HEK293 (cell line): ENCODE measurements around the gene RPUSD2.
A peak's percentile ranks its signal among the peaks of the same experiment; 100 is the strongest.

Experiments
- GFI1B ChIP-seq: fragments of 450-650 bp; formaldehyde crosslinking; IDR thresholded peaks from 2 replicates; pipeline ENCODE4 v1.5.1; 2016; ENCODE audit warnings: missing biosample characterization, missing genetic modification characterization
- GLI4 ChIP-seq: fragments of 450-650 bp; formaldehyde crosslinking; IDR thresholded peaks from 2 replicates; pipeline ENCODE4 v1.5.1; 2016; ENCODE audit warnings: missing biosample characterization, missing genetic modification characterization
- GLIS1 ChIP-seq: fragments of 450-650 bp; formaldehyde crosslinking; IDR thresholded peaks from 2 replicates; pipeline ENCODE4 v1.5.1; 2016; ENCODE audit warnings: missing biosample characterization, missing genetic modification characterization
- HOXC10 ChIP-seq: sonication (generic); formaldehyde crosslinking; IDR thresholded peaks from 2 replicates; pipeline ENCODE4 v1.8.1; 2023; ENCODE audit warnings: mild to moderate bottlenecking, missing genetic modification reagents
- HOXD13 ChIP-seq: sonication (generic); formaldehyde crosslinking; IDR thresholded peaks from 2 replicates; pipeline ENCODE4 v1.8.0; 2022; ENCODE audit warnings: missing genetic modification reagents, borderline replicate concordance
- SETDB1 ChIP-seq: IDR thresholded peaks from one replicate; pipeline ENCODE4 v1.6.1; 2017; ENCODE audit warnings: mild to moderate bottlenecking, low read length, moderate library complexity, mixed read lengths; ENCODE audit not compliant: insufficient read length
- SP2 ChIP-seq: fragments of 450-650 bp; formaldehyde crosslinking; IDR thresholded peaks from 2 replicates; pipeline ENCODE4 v1.5.1; 2016; ENCODE audit warnings: missing biosample characterization, missing genetic modification characterization
- SP3 ChIP-seq: fragments of 450-650 bp; formaldehyde crosslinking; IDR thresholded peaks from 2 replicates; pipeline ENCODE4 v1.5.1; 2016; ENCODE audit warnings: missing biosample characterization, missing genetic modification characterization
- TRIM28 ChIP-seq: IDR thresholded peaks from 2 replicates; pipeline ENCODE4 v1.6.1; 2011; ENCODE audit warnings: low read length, control low read depth, borderline replicate concordance
- ZBTB1 ChIP-seq: fragments of 450-650 bp; formaldehyde crosslinking; IDR thresholded peaks from 2 replicates; pipeline ENCODE4 v1.5.1; 2016; ENCODE audit warnings: missing biosample characterization, missing genetic modification characterization
- ZBTB20 ChIP-seq: fragments of 450-650 bp; formaldehyde crosslinking; IDR thresholded peaks from 2 replicates; pipeline ENCODE4 v1.5.1; 2016; ENCODE audit warnings: missing biosample characterization, missing genetic modification characterization
- ZBTB48 ChIP-seq: fragments of 450-650 bp; formaldehyde crosslinking; IDR thresholded peaks from 2 replicates; pipeline ENCODE4 v1.5.1; 2016; ENCODE audit warnings: missing biosample characterization, missing genetic modification characterization
- ZNF239 ChIP-seq: fragments of 450-650 bp; formaldehyde crosslinking; IDR thresholded peaks from 2 replicates; pipeline ENCODE4 v1.5.1; 2016; ENCODE audit warnings: missing biosample characterization, missing genetic modification characterization
- ZNF311 ChIP-seq: fragments of 450-650 bp; formaldehyde crosslinking; IDR thresholded peaks from 2 replicates; pipeline ENCODE4 v1.5.1; 2017; ENCODE audit warnings: missing biosample characterization, missing genetic modification characterization, borderline replicate concordance
- ZNF391 ChIP-seq: fragments of 450-650 bp; formaldehyde crosslinking; IDR thresholded peaks from 2 replicates; pipeline ENCODE4 v1.5.1; 2016; ENCODE audit warnings: low read depth, missing biosample characterization, missing genetic modification characterization, borderline replicate concordance
- ZNF48 ChIP-seq: fragments of 450-650 bp; formaldehyde crosslinking; IDR thresholded peaks from 2 replicates; pipeline ENCODE4 v1.5.1; 2016; ENCODE audit warnings: missing biosample characterization, missing genetic modification characterization
- ZNF510 ChIP-seq: fragments of 450-650 bp; formaldehyde crosslinking; IDR thresholded peaks from 2 replicates; pipeline ENCODE4 v1.5.1; 2018; ENCODE audit warnings: mild to moderate bottlenecking, missing genetic modification characterization, missing biosample characterization; ENCODE audit not compliant: insufficient replicate concordance
- ZNF521 ChIP-seq: fragments of 450-650 bp; formaldehyde crosslinking; IDR thresholded peaks from 2 replicates; pipeline ENCODE4 v1.5.1; 2017; ENCODE audit warnings: missing biosample characterization, mild to moderate bottlenecking, missing genetic modification characterization
- ZNF549 ChIP-seq: fragments of 450-650 bp; IDR thresholded peaks from 2 replicates; pipeline ENCODE4 v1.5.1; 2018; ENCODE audit warnings: missing biosample characterization, missing genetic modification characterization, mild to moderate bottlenecking, inconsistent platforms, moderate library complexity
- ZNF623 ChIP-seq: fragments of 450-650 bp; formaldehyde crosslinking; IDR thresholded peaks from 2 replicates; pipeline ENCODE4 v1.5.1; 2016; ENCODE audit warnings: missing biosample characterization, missing genetic modification characterization
- ZNF768 ChIP-seq: fragments of 450-650 bp; formaldehyde crosslinking; IDR thresholded peaks from 2 replicates; pipeline ENCODE4 v1.5.1; 2018; ENCODE audit warnings: missing biosample characterization, mild to moderate bottlenecking, missing genetic modification characterization
- ZNF777 ChIP-seq: fragments of 450-650 bp; formaldehyde crosslinking; IDR thresholded peaks from 2 replicates; pipeline ENCODE4 v1.5.1; 2017; ENCODE audit warnings: missing biosample characterization, missing genetic modification characterization, borderline replicate concordance
- TF ChIP-seq, protein P1 (sequence below): fragments of 450-650 bp; formaldehyde crosslinking; IDR thresholded peaks from 2 replicates; pipeline ENCODE4 v1.5.1; 2016; ENCODE audit warnings: missing biosample characterization, missing genetic modification characterization
- TF ChIP-seq, protein P2 (sequence below): fragments of 450-650 bp; formaldehyde crosslinking; IDR thresholded peaks from 2 replicates; pipeline ENCODE4 v1.5.1; 2017; ENCODE audit warnings: missing biosample characterization, missing genetic modification characterization
- TF ChIP-seq, protein P3 (sequence below): fragments of 450-650 bp; formaldehyde crosslinking; IDR thresholded peaks from 2 replicates; pipeline ENCODE4; 2016; ENCODE audit warnings: missing biosample characterization, missing genetic modification characterization
- TF ChIP-seq, protein P4 (sequence below): fragments of 450-650 bp; formaldehyde crosslinking; IDR thresholded peaks from 2 replicates; pipeline ENCODE4 v1.5.1; 2016; ENCODE audit warnings: missing biosample characterization, missing genetic modification characterization
- TF ChIP-seq, protein P5 (sequence below): fragments of 450-650 bp; formaldehyde crosslinking; IDR thresholded peaks from 2 replicates; pipeline ENCODE4 v1.5.1; 2016; ENCODE audit warnings: missing biosample characterization, missing genetic modification characterization
- TF ChIP-seq, protein P6 (sequence below): fragments of 450-650 bp; formaldehyde crosslinking; conservative IDR thresholded peaks from 2 replicates; pipeline ENCODE4 v1.5.1; 2016; ENCODE audit warnings: low read depth, missing biosample characterization, missing genetic modification characterization

Gene RPUSD2

DNA sequence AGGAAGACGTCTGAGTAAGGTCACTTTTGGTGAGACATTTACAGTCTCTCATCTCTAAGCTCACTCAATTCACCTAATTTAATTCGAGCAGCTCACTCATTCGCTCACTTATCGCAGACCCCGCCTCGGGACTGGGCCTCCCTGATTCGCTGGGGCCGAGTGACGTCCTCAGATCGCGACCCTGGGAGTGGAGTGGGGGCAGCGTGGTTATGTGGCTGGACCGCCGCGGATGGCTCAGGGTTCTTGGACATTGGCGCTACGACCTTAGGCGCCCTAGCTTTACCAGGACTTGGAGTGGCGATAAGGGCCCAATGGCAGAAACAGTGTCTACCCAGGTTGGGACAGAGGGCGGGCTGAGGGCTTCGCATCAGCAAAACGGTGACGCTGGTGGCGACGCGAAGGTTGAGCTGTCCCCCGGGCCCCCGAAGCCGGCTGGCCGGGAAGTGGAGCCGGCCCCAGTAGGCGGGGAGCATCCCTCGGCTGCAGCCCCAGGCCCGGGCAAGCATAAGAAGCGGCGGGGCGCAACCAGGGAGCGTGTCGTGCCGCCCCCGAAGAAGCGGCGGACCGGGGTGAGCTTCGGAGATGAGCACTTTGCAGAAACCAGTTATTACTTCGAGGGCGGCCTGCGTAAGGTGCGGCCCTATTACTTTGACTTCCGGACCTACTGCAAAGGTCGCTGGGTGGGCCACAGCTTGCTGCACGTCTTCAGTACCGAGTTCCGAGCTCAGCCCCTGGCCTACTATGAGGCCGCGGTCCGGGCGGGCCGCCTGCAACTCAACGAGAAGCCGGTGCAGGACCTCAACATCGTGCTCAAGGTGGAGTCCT is at the start of gene RPUSD2 (continued):
- TF ChIP-seq ZNF311 (tag by site-specific recombination), result no peak
- TF ChIP-seq ZNF623 (tag by site-specific recombination), result no peak
- TF ChIP-seq ZNF48 (tag by site-specific recombination), result no peak
- peak; percentile 60; the same call in 1 of the 2 replicates for TF ChIP-seq SP3 (tag by site-specific recombination)
- TF ChIP-seq, protein P1, sequence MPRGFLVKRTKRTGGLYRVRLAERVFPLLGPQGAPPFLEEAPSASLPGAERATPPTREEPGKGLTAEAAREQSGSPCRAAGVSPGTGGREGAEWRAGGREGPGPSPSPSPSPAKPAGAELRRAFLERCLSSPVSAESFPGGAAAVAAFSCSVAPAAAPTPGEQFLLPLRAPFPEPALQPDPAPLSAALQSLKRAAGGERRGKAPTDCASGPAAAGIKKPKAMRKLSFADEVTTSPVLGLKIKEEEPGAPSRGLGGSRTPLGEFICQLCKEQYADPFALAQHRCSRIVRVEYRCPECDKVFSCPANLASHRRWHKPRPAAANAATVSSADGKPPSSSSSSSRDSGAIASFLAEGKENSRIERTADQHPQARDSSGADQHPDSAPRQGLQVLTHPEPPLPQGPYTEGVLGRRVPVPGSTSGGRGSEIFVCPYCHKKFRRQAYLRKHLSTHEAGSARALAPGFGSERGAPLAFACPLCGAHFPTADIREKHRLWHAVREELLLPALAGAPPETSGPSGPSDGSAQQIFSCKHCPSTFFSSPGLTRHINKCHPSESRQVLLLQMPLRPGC, result no peak
- TF ChIP-seq, protein P2, sequence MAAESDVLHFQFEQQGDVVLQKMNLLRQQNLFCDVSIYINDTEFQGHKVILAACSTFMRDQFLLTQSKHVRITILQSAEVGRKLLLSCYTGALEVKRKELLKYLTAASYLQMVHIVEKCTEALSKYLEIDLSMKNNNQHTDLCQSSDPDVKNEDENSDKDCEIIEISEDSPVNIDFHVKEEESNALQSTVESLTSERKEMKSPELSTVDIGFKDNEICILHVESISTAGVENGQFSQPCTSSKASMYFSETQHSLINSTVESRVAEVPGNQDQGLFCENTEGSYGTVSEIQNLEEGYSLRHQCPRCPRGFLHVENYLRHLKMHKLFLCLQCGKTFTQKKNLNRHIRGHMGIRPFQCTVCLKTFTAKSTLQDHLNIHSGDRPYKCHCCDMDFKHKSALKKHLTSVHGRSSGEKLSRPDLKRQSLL (tag by site-specific recombination), result no peak
- TF ChIP-seq GLIS1 (tag by site-specific recombination), result no peak
- TF ChIP-seq GLI4 (tag by site-specific recombination), result no peak
- TF ChIP-seq, protein P3, sequence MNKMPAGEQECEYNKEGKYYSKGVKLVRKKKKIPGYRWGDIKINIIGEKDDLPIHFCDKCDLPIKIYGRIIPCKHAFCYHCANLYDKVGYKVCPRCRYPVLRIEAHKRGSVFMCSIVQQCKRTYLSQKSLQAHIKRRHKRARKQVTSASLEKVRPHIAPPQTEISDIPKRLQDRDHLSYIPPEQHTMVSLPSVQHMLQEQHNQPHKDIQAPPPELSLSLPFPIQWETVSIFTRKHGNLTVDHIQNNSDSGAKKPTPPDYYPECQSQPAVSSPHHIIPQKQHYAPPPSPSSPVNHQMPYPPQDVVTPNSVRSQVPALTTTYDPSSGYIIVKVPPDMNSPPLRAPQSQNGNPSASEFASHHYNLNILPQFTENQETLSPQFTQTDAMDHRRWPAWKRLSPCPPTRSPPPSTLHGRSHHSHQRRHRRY, result no peak
- peak; percentile 78 for TF ChIP-seq SP2 (tag by site-specific recombination)
- no peak for TF ChIP-seq ZNF391 (tag by site-specific recombination)
- no peak for TF ChIP-seq ZNF510 (tag by site-specific recombination)
- TF ChIP-seq ZNF768 (tag by site-specific recombination), result no peak
- TF ChIP-seq HOXD13, result no peak
- TF ChIP-seq SETDB1, result no peak
- no peak for TF ChIP-seq GFI1B
- no peak for TF ChIP-seq ZNF239 (tag by site-specific recombination)
- peak; percentile 100 for TF ChIP-seq ZBTB20 (tag by site-specific recombination)
- no peak for TF ChIP-seq ZNF549 (tag by site-specific recombination)
- TF ChIP-seq TRIM28, result no peak
- TF ChIP-seq HOXC10, result no peak
- TF ChIP-seq ZBTB1 (tag by site-specific recombination), result no peak
- TF ChIP-seq, protein P4, sequence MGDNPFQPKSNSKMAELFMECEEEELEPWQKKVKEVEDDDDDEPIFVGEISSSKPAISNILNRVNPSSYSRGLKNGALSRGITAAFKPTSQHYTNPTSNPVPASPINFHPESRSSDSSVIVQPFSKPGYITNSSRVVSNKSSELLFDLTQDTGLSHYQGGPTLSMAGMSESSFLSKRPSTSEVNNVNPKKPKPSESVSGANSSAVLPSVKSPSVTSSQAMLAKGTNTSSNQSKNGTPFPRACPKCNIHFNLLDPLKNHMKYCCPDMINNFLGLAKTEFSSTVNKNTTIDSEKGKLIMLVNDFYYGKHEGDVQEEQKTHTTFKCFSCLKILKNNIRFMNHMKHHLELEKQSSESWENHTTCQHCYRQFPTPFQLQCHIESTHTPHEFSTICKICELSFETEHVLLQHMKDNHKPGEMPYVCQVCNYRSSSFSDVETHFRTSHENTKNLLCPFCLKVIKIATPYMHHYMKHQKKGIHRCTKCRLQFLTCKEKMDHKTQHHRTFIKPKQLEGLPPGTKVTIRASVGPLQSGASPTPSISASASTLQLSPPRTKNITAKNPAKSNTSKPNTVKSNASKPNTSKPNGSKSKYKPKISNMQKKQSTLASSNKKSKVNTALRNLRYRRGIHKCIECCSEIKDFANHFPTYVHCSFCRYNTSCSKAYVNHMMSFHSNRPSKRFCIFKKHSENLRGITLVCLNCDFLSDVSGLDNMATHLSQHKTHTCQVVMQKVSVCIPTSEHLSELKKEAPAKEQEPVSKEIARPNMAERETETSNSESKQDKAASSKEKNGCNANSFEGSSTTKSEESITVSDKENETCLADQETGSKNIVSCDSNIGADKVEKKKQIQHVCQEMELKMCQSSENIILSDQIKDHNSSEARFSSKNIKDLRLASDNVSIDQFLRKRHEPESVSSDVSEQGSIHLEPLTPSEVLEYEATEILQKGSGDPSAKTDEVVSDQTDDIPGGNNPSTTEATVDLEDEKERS, result 0 out of 2 replicates have a peak, but pooled peaks have one; percentile 57
- TF ChIP-seq, protein P5, sequence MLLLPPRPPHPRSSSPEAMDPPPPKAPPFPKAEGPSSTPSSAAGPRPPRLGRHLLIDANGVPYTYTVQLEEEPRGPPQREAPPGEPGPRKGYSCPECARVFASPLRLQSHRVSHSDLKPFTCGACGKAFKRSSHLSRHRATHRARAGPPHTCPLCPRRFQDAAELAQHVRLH (tag by site-specific recombination), result no peak
- TF ChIP-seq, protein P6, sequence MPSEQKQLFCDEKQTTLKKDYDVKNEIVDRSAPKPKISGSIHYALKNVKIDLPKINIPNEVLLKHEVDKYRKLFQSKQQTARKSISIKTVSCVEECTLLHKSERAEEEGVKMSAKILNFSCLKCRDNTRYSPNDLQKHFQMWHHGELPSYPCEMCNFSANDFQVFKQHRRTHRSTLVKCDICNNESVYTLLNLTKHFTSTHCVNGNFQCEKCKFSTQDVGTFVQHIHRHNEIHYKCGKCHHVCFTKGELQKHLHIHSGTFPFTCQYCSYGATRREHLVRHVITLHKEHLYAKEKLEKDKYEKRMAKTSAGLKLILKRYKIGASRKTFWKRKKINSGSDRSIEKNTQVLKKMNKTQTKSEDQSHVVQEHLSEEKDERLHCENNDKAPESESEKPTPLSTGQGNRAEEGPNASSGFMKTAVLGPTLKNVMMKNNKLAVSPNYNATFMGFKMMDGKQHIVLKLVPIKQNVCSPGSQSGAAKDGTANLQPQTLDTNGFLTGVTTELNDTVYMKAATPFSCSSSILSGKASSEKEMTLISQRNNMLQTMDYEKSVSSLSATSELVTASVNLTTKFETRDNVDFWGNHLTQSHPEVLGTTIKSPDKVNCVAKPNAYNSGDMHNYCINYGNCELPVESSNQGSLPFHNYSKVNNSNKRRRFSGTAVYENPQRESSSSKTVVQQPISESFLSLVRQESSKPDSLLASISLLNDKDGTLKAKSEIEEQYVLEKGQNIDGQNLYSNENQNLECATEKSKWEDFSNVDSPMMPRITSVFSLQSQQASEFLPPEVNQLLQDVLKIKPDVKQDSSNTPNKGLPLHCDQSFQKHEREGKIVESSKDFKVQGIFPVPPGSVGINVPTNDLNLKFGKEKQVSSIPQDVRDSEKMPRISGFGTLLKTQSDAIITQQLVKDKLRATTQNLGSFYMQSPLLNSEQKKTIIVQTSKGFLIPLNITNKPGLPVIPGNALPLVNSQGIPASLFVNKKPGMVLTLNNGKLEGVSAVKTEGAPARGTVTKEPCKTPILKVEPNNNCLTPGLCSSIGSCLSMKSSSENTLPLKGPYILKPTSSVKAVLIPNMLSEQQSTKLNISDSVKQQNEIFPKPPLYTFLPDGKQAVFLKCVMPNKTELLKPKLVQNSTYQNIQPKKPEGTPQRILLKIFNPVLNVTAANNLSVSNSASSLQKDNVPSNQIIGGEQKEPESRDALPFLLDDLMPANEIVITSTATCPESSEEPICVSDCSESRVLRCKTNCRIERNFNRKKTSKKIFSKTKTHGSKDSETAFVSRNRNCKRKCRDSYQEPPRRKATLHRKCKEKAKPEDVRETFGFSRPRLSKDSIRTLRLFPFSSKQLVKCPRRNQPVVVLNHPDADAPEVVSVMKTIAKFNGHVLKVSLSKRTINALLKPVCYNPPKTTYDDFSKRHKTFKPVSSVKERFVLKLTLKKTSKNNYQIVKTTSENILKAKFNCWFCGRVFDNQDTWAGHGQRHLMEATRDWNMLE (tag by site-specific recombination), result no peak
- TF ChIP-seq ZNF777, result no peak
- TF ChIP-seq ZBTB48, result peak; percentile 62
- no peak for TF ChIP-seq ZNF521 (tag by site-specific recombination)
